ENCODE data around the gene SLC25A47. TPM values are rescaled to one million over a fixed set of nuclear protein-coding genes. Genes with fewer than 3 reads are reported as not detected.

SLC25A47 gene
- total and polyA plus RNA-seq, 2 experiments from 2014 or later: 1.8 TPM

DNA sequence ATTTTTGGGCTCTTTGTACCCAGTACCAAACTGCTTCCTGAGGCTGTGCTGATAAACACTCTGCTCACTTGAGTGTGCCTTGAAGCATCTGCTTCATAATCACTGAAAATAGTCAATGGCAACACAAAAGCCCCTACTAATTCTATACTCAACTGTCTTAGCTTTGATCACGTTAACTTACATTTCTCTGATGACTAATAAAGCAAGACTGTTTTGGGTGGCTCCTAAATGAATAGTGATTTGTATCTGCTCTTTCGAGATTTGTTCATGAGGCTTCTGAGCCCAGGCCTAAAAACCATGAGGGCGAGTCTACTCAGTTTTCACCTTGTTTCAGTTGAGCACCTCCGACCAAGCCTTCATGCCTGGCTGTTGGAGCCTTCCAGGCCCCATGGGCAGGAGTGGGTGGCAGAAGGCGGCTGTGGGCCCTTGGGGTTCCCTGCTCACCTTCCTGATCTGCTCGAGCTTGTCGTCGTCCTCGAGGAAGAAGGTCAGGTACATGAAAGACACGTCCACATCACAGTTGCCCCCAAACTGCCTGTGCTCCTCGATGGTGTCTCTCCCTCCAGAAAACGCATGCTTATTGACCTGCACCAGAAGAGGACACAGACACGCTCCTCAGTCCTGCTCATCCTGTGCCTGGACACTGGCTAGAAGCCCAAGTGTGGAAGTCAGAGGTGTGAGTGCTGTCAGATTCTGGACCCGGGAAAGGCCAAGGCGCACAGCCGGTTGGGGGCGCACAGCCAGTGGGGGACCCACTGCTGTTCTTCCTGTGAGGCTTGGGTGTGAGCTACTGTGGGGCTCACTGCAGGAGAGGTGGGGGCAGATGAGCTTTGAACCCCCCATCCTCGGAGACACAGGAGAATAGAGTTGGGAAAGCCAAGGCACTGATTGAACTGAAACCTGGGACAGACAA is 13.7 kb downstream of the SLC25A47 start:
- H3K27me3 ChIP-seq: no peaks in the 10 kb centered on the region
- no peaks in the 10 kb centered on the region for H4K20me1 ChIP-seq (ENCODE audit: insufficient read depth, poor library complexity, severe bottlenecking)
- no peaks in the 10 kb centered on the region for H3K9me2 ChIP-seq (replicated peaks; ENCODE audit: insufficient read depth)
- H3K27ac ChIP-seq: no peak overlapping the region
- H3K36me3 ChIP-seq (replicated peaks; ENCODE audit: insufficient read depth, low read depth): no peaks in the 10 kb centered on the region
- no peak overlapping the region for H3K4me3 ChIP-seq
- no peaks in the 10 kb centered on the region for H3K9me3 ChIP-seq (ENCODE audit: low read depth)
- no peak for DNase-seq (ENCODE audit: low spot score)
- no peak overlapping the region for H3K4me2 ChIP-seq
- TF ChIP-seq, protein P1, sequence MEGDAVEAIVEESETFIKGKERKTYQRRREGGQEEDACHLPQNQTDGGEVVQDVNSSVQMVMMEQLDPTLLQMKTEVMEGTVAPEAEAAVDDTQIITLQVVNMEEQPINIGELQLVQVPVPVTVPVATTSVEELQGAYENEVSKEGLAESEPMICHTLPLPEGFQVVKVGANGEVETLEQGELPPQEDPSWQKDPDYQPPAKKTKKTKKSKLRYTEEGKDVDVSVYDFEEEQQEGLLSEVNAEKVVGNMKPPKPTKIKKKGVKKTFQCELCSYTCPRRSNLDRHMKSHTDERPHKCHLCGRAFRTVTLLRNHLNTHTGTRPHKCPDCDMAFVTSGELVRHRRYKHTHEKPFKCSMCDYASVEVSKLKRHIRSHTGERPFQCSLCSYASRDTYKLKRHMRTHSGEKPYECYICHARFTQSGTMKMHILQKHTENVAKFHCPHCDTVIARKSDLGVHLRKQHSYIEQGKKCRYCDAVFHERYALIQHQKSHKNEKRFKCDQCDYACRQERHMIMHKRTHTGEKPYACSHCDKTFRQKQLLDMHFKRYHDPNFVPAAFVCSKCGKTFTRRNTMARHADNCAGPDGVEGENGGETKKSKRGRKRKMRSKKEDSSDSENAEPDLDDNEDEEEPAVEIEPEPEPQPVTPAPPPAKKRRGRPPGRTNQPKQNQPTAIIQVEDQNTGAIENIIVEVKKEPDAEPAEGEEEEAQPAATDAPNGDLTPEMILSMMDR (IDR thresholded peaks at IDR 0.05; ENCODE audit: poor library complexity): no peak
- TF ChIP-seq EZH2 (IDR thresholded peaks at IDR 0.05; ENCODE audit: borderline replicate concordance): no peak
- TF ChIP-seq EZH2phosphoT487 (IDR thresholded peaks at IDR 0.05; ENCODE audit: low read depth, severe bottlenecking, unreplicated experiment): no peak
- peaks cover 4% of the 10 kb centered on the region for H3K4me1 ChIP-seq (ENCODE audit: insufficient read depth)
- 90% methylated on average over 18 of the region's 18 CpGs for WGBS (ENCODE audit: low lambda C conversion rate, missing lambda C conversion rate)
- H3K79me2 ChIP-seq: no peaks in the 10 kb centered on the region
- no peak overlapping the region for H2AFZ ChIP-seq

DNA sequence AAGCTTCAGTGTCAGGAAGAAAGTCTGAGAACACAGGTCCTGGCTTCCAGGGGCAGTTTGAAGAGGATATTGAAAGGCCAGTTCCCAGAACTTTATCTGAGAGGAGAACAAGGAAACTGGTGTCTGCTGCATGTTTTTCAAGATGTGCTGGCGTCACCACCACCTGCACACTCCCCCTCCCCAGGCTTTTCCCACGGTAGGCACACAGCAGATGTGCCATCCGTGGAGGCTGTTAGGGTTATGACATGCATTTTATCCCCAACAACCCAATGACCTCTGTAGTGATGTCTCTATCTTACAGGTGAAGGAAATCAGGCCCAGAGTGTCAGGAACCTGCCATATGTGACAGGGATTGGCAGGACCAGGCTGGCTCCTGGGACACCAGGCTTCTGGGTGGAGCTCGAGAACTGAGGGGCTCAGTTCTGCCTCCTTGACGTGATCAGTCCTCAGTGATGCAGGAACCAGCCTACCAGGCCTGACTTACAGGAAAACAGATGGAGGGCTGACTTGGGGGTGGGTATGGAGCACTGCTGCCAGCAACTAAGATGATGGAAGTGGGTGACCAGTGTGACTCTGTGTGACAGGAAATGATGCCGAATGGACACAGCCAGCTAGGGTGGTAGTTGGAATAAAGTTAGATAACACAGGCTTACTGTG is 16.8 kb downstream of the SLC25A47 start:
- no peaks in the 10 kb centered on the region for H3K9me2 ChIP-seq (replicated peaks; ENCODE audit: insufficient read depth)
- 91% methylated on average over 6 of the region's 6 CpGs for WGBS (ENCODE audit: low lambda C conversion rate, missing lambda C conversion rate)
- H3K4me1 ChIP-seq (ENCODE audit: insufficient read depth): peaks cover 7% of the 10 kb centered on the region
- H3K27ac ChIP-seq: no peak overlapping the region
- H3K27me3 ChIP-seq: no peaks in the 10 kb centered on the region
- no peaks in the 10 kb centered on the region for H4K20me1 ChIP-seq (ENCODE audit: insufficient read depth, poor library complexity, severe bottlenecking)
- no peaks in the 10 kb centered on the region for H3K36me3 ChIP-seq (replicated peaks; ENCODE audit: insufficient read depth, low read depth)
- no peak overlapping the region for H3K4me3 ChIP-seq
- no peak overlapping the region for H2AFZ ChIP-seq
- DNase-seq (ENCODE audit: low spot score): no peak
- H3K4me2 ChIP-seq: no peak overlapping the region
- H3K9me3 ChIP-seq (ENCODE audit: low read depth): no peaks in the 10 kb centered on the region
- TF ChIP-seq, protein P1 (IDR thresholded peaks at IDR 0.05; ENCODE audit: poor library complexity): no peak
- TF ChIP-seq EZH2 (IDR thresholded peaks at IDR 0.05; ENCODE audit: borderline replicate concordance) (no peak), EZH2phosphoT487 (IDR thresholded peaks at IDR 0.05; ENCODE audit: low read depth, severe bottlenecking, unreplicated experiment) (no peak)
- no peaks in the 10 kb centered on the region for H3K79me2 ChIP-seq

DNA sequence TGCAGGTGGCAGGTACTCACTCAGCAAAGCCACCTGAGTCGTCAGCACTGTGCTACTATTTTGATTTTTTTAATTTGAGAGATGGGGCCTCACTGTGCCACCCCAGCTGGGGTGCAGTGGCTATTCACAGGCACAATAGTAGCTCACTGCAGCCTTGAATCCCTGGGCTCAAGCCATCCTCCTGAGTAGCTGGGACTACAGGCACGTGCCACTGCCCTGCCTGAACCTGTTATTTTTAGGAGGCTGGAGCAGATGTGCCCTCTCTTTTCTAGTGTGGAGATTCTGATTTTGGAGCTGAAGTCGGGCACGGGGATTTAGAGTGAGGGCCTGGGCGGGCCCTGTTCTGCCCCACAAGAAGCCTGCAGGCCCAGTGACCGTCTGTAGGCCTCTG is 17.3 kb downstream of the SLC25A47 start:
- no peaks in the 10 kb centered on the region for H4K20me1 ChIP-seq (ENCODE audit: insufficient read depth, poor library complexity, severe bottlenecking)
- DNase-seq (ENCODE audit: low spot score): no peak
- no peak overlapping the region for H2AFZ ChIP-seq
- no peaks in the 10 kb centered on the region for H3K9me3 ChIP-seq (ENCODE audit: low read depth)
- H3K4me1 ChIP-seq (ENCODE audit: insufficient read depth): peaks cover 7% of the 10 kb centered on the region
- TF ChIP-seq EZH2phosphoT487 (IDR thresholded peaks at IDR 0.05; ENCODE audit: low read depth, severe bottlenecking, unreplicated experiment) (no peak), EZH2 (IDR thresholded peaks at IDR 0.05; ENCODE audit: borderline replicate concordance) (no peak)
- TF ChIP-seq, protein P1 (IDR thresholded peaks at IDR 0.05; ENCODE audit: poor library complexity): no peak
- no peak overlapping the region for H3K4me2 ChIP-seq
- H3K27me3 ChIP-seq: no peaks in the 10 kb centered on the region
- H3K79me2 ChIP-seq: no peaks in the 10 kb centered on the region
- H3K36me3 ChIP-seq (replicated peaks; ENCODE audit: insufficient read depth, low read depth): no peaks in the 10 kb centered on the region
- H3K9me2 ChIP-seq (replicated peaks; ENCODE audit: insufficient read depth): no peaks in the 10 kb centered on the region
- 81% methylated on average over 6 of the region's 6 CpGs for WGBS (ENCODE audit: low lambda C conversion rate, missing lambda C conversion rate)
- H3K27ac ChIP-seq: peak overlapping the region; percentile 63
- H3K4me3 ChIP-seq: no peak overlapping the region

Measured in hepatocyte (in vitro differentiated cells).